Activated effector memory CD4-positive, alpha-beta T cell treated with Interleukin-2 at 50 U/mL for 16 hours (primary cell): ENCODE results near the gene LARP4B.

ENCODE experiments used
- DNase-seq: peaks from one replicate; pipeline ENCODE4 v3.0.0-alpha.2; 2020

The LARP4B gene

DNA sequence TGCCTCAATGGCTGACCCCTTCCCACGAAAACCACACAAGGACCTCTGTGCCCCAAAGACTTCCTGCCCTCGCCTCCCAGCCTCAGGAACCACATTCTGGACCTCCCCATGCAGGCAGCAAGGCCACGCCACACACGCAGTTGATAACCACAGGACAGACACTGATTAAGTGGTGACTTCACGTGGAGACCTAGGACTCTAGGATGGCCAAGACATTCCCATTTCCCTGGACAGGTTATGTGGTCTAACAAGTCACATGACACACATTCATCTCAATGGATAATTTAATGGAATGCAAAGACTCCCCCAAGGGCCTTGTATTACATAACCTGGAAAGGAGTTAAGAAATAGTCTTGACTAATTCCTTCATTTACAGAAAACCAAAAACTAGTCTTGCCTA, 110.2 kb downstream of the LARP4B start:
- DNase-seq: no peak

DNA sequence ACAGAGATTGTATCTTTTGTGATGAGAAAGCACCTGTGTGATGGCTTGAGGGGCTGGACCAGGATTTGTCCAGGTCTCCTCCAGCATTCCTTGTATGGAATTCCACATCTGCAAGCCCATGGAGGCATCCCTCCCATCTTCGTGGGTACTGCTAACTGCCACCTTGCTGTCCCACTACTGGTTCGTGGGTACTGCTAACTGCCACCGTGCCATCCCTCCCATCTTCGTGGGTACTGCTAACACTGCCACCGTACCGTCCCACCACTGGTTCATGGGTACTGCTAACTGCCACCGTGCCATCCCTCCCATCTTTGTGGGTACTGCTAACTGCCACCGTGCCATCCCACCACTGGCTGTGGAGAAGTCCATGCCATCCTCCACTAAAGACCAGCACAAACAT, 111.7 kb downstream of the LARP4B start:
- DNase-seq: no peak

DNA sequence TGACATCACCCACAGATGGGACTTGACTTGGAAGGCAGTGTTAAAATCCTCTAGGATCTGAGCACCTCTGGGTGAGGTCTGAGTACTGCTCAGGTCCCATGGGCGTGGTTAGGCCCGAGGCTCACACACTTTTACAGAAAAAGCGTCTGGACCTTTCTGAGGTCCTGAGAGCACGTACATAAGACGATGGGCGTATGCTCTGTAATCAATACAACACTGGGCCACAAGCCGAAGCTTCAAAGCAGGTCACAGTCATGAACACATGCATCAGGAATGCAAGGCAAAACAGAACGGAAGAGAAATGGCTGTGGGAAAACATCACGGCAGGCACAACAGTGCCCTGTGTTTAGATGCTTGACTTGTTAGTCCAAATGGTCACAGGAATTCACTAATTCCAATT, 112.2 kb downstream of the LARP4B start:
- DNase-seq: no peak

DNA sequence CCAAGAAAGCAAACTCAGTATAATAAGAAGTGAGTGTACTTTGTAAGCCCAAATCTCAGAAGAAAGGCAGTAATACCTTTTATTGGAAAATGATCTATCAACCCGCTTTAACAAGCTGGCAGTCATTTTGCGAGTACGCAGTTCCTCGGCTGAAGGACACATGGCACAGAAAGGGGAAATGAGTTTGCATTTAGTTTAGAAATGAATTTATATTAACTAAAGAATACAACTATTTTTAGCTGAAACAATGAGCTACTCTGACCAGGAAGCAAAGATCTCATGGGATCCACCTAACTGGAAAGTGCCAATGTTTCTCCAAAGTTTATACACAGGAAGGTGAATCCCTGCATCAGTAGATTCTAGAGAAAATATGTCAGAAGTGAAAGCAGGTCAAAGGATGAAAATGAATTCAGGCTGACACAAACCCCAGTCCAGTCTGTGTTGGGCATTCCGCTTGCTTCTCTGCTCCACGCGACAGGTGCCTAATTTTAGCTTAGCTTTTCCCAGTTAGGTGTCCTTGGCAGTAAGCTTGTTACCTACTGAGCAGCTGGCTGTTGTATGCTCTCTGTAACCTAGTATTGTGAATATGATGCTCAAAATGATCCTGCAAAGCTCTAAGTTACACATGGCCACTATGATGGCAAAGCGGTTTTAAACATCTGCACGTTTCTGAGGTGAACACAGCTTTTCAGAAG, 112.8 kb downstream of the LARP4B start:
- no peak for DNase-seq

DNA sequence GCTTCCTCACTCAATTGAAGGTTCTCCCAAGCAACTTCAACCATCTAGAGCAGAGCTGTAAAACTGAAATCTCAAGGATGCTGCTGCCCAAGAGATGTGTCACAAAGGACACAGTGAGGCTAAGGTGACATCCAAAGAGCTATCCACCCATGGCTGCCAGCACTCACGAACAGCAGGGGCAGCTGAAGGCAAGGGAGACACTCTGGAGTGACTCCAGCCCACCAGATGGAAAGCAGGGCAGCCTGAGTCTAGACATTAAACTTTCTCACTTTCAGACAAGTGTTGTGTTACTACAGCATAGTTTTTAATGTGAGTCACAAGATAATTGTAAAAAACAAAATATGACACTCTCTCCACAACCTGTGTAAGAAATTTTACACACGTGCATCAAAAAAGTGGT, 113.5 kb downstream of the LARP4B start:
- DNase-seq: no peak

DNA sequence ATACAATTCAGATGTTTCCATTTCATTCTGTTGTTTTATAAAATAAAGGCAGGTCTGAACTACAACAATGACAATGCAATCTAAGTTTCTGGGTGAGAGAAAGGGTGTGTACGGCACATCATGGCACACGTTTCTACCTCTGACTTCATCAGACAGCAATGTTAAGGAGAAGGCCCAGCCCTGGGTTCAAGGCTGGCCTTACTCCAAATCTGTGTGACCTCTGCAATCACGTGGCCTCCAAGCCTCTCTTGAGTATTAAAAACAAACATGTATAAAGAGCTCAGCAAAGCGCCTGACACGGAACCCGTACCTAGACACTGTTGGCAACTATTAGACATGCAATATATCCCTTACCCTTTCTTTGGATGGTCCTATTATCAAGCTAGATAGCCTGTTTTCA, 114.1 kb downstream of the LARP4B start:
- no peak for DNase-seq

DNA sequence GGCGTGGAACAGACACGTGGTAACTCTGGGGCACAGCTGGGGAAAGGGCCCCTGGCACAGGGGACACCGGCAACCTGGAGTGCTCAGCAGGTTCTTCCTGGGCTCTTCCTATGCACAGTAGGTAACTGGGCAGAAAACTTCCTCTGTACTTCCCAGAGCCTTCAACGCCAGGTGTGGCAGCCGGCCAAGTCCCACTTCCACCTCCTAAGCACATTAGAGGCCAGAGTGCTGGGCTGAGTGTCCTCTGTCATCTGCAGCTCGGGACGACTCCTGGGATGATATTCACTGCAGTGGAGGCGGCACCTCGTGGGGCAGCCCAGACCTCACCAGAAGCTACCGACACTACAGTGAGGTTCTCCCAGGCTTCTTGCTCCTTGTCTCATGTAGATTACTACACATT, 114.5 kb downstream of the LARP4B start:
- no peak for DNase-seq

DNA sequence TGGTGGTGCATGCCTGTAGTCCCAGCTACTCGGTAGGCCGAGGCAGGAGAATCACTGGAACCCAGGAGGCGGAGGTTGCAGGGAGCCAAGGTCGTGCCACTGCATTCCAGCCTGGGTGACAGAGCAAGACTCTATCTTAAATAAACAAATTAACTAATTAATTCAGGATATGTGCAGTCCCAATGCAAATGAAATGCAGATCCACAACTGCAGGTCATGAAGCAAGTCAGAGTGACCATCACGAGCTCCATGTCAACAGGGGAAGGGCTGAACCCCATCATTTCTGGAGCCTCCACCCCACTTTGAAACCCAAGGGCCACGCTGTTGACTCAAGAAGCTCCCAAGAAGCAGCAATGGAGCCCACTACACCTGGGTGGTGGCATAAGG, 115.4 kb downstream of the LARP4B start:
- no peak for DNase-seq

DNA sequence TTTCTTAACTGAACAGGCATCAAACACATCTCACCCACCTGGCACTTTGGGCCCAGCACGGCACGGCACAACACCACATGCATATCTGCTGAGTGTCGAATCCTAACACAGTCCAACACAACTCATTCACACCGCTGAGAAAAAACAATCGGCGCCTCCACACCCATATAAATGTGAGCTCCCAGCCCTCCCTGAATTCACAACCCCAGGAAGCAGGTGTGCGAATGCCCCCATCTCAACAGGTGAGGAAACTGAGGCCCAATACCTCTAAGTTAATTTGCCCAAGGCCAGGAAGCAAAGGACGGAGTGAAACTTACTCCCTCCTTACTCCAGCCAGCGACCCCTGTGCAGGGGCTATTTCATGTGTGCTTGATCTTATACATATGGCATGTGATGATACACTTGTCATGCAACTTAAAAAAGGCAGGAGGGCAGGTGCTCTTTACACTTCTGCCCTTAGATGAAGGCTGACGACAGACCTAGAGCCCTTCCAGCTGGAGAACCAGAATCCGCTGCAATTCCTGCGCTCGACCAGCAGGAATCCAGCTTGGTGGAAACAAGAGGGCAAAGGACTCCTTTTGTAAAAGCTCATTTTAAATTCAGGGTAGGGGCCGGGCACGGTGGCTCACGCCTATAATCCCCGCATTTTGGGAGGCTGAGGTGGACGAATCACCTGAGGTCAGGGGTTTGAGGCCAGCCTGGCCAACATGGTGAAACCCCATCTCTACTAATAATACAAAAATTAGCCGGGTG, 116.0 kb downstream of the LARP4B start:
- no peak for DNase-seq

DNA sequence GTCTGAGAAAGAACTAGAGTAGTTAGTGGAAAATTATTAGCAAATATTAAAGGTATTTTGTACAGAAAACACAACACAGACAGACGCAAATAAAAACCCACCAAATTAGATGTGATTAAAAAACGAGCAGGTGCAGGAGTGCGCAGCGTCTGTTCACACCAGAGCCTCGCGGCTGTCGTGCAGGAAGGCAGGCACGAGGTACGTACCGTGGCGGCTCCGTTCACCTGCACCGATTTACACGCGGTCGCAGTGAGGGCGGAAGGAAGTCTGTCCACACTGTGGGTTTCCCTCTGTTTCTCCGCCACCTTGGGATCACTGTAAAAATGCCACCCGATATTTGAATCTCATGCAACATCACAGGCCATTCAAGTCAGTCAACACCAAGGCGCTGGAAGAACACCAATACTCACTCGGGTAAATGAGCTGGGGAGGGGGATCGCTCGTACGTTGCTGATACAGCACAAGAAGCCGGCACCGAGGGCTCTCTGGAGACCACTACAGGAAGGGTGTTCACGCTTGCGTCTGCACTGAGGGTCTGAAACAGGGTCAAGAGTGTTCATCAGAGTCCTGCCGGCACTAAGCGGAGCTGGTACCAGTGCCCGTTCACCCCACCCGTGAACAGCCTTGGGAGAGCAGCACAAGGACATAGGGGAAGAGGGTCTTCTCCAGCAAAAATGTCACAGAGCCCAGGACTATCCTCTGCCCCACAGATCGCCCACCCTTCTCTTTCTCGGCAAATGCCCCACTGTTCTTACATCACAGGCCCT, 116.8 kb downstream of the LARP4B start:
- no peak for DNase-seq

DNA sequence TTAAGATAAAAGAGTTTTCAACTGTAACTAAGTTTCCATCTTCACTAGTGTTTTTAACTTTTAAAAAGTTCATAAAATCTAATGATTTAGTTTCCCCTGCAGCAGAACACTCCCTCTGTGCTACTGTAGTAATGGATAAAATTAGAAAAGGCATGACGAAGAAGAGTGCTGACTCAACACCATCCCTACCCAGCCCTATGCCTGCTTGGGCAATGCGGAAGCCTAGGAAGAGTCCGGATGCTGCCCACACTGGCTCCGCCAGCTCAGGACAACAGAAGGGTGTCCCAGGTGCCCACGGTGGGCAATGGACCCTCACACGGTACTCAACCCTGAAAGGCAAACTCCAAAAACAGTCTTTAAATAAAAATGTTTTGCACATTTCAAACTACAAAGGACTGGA, 118.2 kb downstream of the LARP4B start:
- DNase-seq: no peak

DNA sequence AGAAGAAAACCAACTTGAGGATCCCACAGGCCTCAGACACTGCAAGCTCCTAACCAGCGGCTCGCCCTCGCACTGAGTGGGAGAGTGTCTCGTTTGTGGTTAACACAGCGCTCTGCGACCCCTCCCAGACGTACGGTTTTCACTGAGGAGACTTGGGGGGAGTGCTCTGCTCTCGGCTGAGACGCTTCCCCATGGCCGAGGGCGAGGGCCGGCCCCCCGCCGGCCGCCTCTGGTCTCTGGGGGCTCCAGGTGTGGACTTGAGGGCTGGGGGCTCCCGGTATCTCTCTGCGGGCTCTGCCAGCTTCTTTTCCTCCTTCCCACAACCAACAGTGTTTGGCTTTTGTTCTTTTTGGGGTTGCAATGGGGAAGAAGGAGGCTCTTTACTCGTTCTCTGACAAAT, 118.7 kb downstream of the LARP4B start:
- no peak for DNase-seq

DNA sequence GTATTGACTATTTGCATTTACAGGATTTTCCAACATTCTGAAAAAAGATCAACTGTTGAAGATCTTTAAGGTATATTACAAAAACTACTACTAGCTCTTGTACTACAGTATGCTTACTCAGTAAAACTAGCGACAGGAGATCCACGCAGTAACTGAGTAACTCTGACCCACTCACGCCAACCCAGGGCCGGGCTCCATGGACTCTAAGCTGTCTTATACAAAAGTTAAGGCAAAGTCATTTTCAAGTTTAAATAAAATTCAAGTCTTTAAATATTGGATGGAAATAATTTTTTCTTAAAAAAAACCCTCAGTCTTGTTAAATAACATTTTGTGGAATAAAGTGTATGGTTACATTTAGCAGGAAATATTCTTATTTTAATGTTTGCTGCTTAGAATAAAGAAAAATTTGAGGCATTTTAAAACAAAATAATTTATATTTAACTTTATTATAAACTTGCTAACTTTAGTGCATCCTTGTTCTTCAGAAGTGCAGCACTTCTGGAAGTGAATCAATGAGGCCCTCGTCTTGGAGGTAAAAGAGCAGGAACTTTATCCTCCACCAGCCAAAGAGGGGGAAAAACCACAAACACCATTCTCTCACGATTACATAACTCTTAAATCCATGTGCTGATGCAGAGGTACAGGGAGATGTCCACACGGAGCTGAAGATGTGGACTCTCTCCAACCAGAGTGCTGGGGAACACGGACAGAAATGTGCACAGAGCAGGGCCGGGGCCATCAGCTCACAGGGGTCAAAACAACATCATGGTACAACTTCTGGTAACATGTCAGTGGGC, 119.9 kb downstream of the LARP4B start:
- DNase-seq: no peak

DNA sequence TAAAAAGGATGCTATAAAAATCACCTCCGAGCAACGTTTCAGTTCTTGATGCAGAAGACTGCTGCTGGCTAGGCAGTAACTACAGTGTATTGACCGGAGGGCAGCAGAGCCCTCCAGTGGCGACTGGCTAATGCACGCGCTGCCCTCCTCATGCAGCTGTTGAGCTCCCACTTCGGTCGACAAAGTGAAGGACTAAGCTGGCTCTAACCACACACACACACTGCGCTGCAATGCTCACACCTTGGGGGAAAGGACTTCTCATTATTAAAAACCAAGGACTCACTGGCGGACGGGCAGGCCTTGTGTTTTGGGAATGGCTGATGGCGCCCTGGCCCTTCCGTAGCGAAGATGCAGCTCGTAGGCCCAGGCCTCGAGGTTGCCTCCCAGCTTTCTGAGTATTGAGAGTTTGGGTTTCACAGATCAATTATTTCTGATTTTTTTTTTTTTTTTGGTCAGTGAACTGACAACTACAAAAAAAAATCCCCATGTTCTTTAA, 121.1 kb downstream of the LARP4B start:
- DNase-seq: no peak

DNA sequence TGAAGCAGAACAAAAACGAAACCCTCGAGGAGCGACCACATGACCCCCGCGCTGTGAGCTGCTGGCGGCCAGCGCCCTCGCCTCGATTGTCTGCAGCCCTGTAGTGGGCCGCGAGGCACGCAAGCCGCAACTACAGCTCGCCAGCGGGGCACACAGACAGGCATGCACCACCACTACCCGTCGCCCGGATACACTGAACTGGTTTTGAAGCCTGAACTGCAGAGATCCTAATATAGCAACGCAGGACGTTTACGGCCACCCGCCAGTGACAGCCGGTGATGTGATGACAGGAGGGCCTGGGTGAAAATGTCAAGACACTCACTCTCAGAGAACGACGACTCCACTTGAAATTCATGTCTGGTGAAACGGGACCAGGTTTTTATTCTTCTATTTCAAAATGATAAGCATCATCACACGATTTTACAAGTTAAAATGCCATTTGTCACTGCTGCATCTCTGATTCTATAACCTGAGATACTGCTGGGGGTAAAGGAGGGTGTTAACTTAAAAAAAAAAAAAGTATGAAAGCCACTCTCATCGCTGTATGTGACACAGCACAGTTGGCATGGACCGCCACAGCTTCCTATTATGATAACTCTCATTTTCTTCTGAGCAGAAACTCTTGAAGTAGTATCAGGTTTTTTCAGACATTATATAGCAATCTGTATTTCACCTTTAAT, 121.7 kb downstream of the LARP4B start:
- no peak for DNase-seq

DNA sequence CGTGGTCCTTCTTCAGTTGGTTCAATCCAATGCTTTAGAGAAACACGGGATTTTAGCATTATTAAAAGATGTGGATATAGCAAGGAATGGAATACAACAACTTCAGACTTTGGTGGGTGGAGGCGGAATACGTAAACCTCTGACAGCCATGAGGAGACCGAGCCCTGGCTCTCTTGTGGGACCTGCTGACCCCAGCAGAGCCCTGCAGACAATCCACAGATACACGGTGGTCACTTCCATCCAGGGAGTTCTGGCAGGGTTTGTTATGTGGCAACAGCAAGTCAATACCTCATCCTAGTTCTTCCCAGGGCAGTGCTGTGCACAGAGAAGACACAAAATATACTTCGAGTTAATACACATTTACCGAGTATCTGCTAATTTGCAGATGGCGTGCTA, 123.5 kb downstream of the LARP4B start:
- DNase-seq: no peak

DNA sequence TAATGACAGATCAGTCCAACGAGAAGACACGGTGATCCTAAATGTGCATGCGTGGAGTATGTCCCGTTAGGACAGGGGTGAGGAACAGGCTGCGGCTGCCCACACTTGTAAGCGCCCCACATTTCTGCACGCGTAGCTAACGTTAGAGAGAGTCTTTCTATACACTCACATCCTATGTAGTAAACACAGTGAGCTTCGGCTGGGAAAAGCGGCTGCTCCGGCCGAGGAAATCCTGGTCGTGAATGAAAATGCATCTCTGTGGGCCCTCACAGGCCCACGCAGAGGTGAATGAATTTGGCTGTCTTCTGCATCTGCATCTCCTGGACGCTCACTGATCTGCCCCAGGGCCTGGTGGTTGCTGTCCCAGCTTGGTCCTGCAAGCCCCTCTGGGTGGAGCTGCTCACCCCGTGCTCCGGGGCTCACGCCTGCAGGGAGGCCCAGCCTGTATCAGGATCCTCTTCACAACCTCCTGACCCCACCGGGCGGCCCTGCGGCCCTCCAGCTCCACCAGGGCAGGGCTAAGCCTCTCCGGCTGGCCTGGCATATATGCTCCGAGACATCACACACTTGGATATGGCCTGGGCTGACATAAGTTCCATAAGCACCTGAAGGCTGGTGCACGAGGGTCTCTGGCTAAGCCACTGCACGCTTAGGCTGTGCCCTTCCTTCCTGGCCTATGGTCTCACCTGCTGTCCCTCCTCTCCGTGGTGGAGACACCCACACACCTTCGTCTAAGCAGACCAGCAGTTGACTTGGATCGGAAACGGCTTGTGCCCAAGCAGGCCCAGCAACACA, 124.1 kb downstream of the LARP4B start:
- DNase-seq: no peak

DNA sequence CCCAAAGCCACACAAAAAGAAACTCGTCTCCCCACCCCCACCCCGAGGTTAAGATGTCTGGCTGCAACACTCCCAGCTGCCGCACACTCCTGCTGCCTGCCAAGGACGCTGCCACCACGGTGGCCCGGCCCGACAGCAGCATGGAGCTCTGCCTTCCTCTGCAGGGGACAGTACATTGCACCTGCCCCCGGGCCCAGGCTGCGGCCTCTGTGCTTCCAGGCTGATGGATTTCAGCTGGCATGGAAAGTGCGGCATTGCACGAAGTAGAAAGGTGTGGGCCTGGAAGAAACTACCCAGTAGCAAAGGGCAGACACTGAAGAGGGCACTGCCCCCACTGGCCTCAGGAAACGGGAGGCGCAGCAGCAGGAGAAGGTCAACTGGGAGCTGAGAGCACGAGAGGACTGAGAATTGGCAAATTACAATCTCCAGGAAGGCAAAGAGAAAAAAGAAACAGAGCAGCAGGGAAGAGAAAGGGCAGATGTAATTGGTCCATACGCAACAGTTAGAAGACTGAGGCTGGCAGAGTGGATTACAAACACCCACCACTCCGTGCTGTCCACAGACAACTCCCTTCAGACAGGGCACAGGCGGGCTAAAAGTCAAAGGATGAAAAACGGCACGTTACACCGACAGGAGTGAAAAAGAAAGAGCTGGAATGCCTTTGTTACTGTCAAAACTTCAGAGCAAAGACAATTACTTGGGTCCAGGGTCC, 124.9 kb downstream of the LARP4B start:
- no peak for DNase-seq

DNA sequence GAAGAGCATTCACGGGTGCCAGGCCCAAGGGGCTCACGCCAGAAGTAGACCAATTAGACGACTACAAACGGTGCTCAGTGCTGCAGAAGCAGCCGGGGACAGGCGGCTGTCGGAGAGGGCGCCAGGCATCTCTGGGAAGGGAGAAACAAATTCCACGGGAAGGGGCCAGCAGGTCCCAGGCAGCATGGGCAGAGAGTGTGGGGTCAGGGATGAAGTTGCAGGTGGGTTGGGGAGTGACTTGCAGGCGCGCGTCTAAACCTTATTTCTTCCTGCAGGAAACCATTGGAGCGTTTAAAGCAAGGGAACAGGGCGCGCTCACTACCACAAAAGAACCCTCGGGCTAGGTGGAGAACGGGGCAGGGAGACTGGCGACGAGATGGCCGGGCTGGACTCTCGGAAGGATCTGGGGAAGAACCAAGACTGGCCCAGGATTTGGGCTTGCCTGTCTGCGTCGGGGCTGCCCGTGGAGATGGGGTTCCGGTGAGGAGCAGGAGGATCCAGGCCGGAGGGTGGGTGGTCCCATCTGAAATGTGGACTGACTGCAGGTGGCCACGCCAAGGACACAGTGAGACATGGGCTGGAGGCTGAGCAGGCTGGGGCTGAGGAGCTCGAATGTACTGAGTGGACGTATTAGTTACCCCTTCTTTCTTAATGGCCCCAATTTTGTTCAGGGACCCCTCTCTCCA, 125.7 kb downstream of the LARP4B start:
- DNase-seq: no peak
